Stimulated activated CD8-positive, alpha-beta memory T cell treated with anti-CD3 and anti-CD28 coated beads, Interleukin-2, amount 100 ng/mL, for 48 hours (primary cell): ENCODE measurements around the gene AP1S3.

Source experiments
- DNase-seq, 2 donors: peaks; one replicate each; pipeline ENCODE4 v3.0.0-alpha.2; 2020; ENCODE audit warnings: low read depth in 2 of 2

AP1S3 gene

GRCh38 chr2:223760838-223761502 is 76.4 kb downstream of the AP1S3 start:
- peak; percentile 36 to 37 for DNase-seq

- DNase-seq, result no peak
These were observed 77.6 kb downstream of the AP1S3 start for GRCh38 chr2:223759569-223760430.

GRCh38 chr2:223758131-223758840 is 79.1 kb downstream of the AP1S3 start:
- no peak for DNase-seq

- DNase-seq, result no peak
These were observed 83.4 kb downstream of the AP1S3 start for GRCh38 chr2:223753940-223754339.

GRCh38 chr2:223751012-223751411 is 86.4 kb downstream of the AP1S3 start:
- no peak for DNase-seq

GRCh38 chr2:223747392-223748042 is 89.9 kb downstream of the AP1S3 start:
- DNase-seq, result no peak

GRCh38 chr2:223746611-223747010 is 90.8 kb downstream of the AP1S3 start:
- DNase-seq, result no peak

- no peak for DNase-seq
These were observed 92.8 kb downstream of the AP1S3 start for GRCh38 chr2:223744580-223744979.

- no peak for DNase-seq
These were observed 96.7 kb downstream of the AP1S3 start for GRCh38 chr2:223740679-223741078.

GRCh38 chr2:223737207-223737606 is 100.2 kb downstream of the AP1S3 start:
- no peak for DNase-seq

- DNase-seq, result no peak
These were observed 100.9 kb downstream of the AP1S3 start for GRCh38 chr2:223736488-223736887.

GRCh38 chr2:223735659-223736244 is 101.6 kb downstream of the AP1S3 start:
- DNase-seq, result no peak

- no peak for DNase-seq
These were observed 102.2 kb downstream of the AP1S3 start for GRCh38 chr2:223735035-223735640.

GRCh38 chr2:223734346-223734745 is 103.0 kb downstream of the AP1S3 start:
- DNase-seq, result no peak

GRCh38 chr2:223732346-223732745 is 105.0 kb downstream of the AP1S3 start:
- no peak for DNase-seq

GRCh38 chr2:223731503-223731902 is 105.9 kb downstream of the AP1S3 start:
- DNase-seq, result no peak

GRCh38 chr2:223729781-223730180 is 107.6 kb downstream of the AP1S3 start:
- DNase-seq, result no peak

GRCh38 chr2:223727562-223727961 is 109.8 kb downstream of the AP1S3 start:
- DNase-seq, result no peak

GRCh38 chr2:223725986-223726970 is 111.1 kb downstream of the AP1S3 start:
- no peak for DNase-seq

- no peak for DNase-seq
These were observed 111.9 kb downstream of the AP1S3 start for GRCh38 chr2:223725494-223725893.
